Measurements from ENCODE around the gene SLC15A4. TPM values are rescaled to one million over a fixed set of nuclear protein-coding genes. Genes with fewer than 3 reads are reported as not detected.

The SLC15A4 gene
- total RNA-seq, 1 experiment from 2014 or later: 32.0 TPM

GRCh38 chr12:128797119-128798118 lies 26.3 kb downstream of the SLC15A4 start:
- Mint-ChIP-seq H3K27ac (ENCODE audit: low read depth, unreplicated experiment) (no peak overlapping the region), H3K9me3 (ENCODE audit: unreplicated experiment) (no peaks in the 10 kb centered on the region), H3K36me3 (ENCODE audit: insufficient read depth, unreplicated experiment) (peaks cover 87% of the 10 kb centered on the region), H3K4me3 (ENCODE audit: unreplicated experiment) (no peak overlapping the region), H3K27me3 (ENCODE audit: insufficient read depth, unreplicated experiment) (no peaks in the 10 kb centered on the region), H3K4me1 (ENCODE audit: insufficient read depth, unreplicated experiment) (peaks cover 8% of the 10 kb centered on the region)
- peak; percentile 35 for DNase-seq (ENCODE audit: unreplicated experiment)
- POLR2A ChIA-PET: no interaction called here
- intact Hi-C loops (cut with micrococcal nuclease): no loop called here
- TF ChIP-seq CTCF (IDR thresholded peaks at IDR 0.05; ENCODE audit: unreplicated experiment): no peak
- BruUV-seq (replicated peaks): no TSS peak
- CTCF ChIA-PET: interaction anchor here (0.6 to 1.8 kb wide), 3 partner anchors 21 to 510 kb away, joined by 3 to 4 read pairs (median 3); no protein-coding TSS in a partner anchor

GRCh38 chr12:128796439-128797118 lies 27.2 kb downstream of the SLC15A4 start:
- Mint-ChIP-seq H3K4me1 (ENCODE audit: insufficient read depth, unreplicated experiment) (no peaks in the 10 kb centered on the region), H3K27me3 (ENCODE audit: insufficient read depth, unreplicated experiment) (no peaks in the 10 kb centered on the region), H3K27ac (ENCODE audit: low read depth, unreplicated experiment) (no peak overlapping the region), H3K9me3 (ENCODE audit: unreplicated experiment) (no peaks in the 10 kb centered on the region), H3K36me3 (ENCODE audit: insufficient read depth, unreplicated experiment) (peaks cover 91% of the 10 kb centered on the region), H3K4me3 (ENCODE audit: unreplicated experiment) (no peak overlapping the region)
- no TSS peak for BruUV-seq (replicated peaks)
- TF ChIP-seq CTCF (IDR thresholded peaks at IDR 0.05; ENCODE audit: unreplicated experiment): no peak
- POLR2A ChIA-PET: no interaction called here
- CTCF ChIA-PET: interaction anchor here (1.8 to 2.2 kb wide), 2 partner anchors 15 to 20 kb away, joined by 3 to 5 read pairs; no protein-coding TSS in a partner anchor
- intact Hi-C loops (cut with micrococcal nuclease): no loop called here
- DNase-seq (ENCODE audit: unreplicated experiment): no peak

GRCh38 chr12:128795530-128796361 lies 28.0 kb downstream of the SLC15A4 start:
- BruUV-seq (replicated peaks): no TSS peak
- TF ChIP-seq CTCF (IDR thresholded peaks at IDR 0.05; ENCODE audit: unreplicated experiment): no peak
- no peaks in the 10 kb centered on the region for H3K4me1 Mint-ChIP-seq (ENCODE audit: insufficient read depth, unreplicated experiment)
- H3K27ac Mint-ChIP-seq (ENCODE audit: low read depth, unreplicated experiment): no peak overlapping the region
- H3K9me3 Mint-ChIP-seq (ENCODE audit: unreplicated experiment): no peaks in the 10 kb centered on the region
- H3K36me3 Mint-ChIP-seq (ENCODE audit: insufficient read depth, unreplicated experiment): peaks cover 92% of the 10 kb centered on the region
- ChIA-PET CTCF (interaction anchor here (1.6 to 2.2 kb wide), 2 partner anchors 14 to 1236 kb away, joined by 5 read pairs; no protein-coding TSS in a partner anchor), POLR2A (no interaction called here)
- DNase-seq (ENCODE audit: unreplicated experiment): no peak
- H3K27me3 Mint-ChIP-seq (ENCODE audit: insufficient read depth, unreplicated experiment): no peaks in the 10 kb centered on the region
- H3K4me3 Mint-ChIP-seq (ENCODE audit: unreplicated experiment): no peak overlapping the region
- intact Hi-C loops (cut with micrococcal nuclease): no loop called here

All from MCF 10A (cell line).